IPS-15b (cell line): ENCODE data around the gene POLR1H.
A peak's percentile ranks its signal among the peaks of the same experiment; 100 is the strongest.
"Not testable (repeated sequence)": the region's sequence is repeated elsewhere in the genome, so short reads cannot be mapped to it uniquely, and the experiment has no call there.

ENCODE experiments used
- H3K27me3 ChIP-seq: one replicate; pipeline ENCODE4 v1.6.1; 2013; ENCODE audit warnings: low read length; ENCODE audit not compliant: control insufficient read depth, insufficient read depth
- H3K36me3 ChIP-seq: one replicate; pipeline ENCODE4 v1.6.1; 2013; ENCODE audit warnings: low read length; ENCODE audit not compliant: control insufficient read depth, insufficient read depth
- H3K4me1 ChIP-seq: one replicate; pipeline ENCODE4 v1.6.1; 2013; ENCODE audit warnings: mild to moderate bottlenecking, low read length; ENCODE audit not compliant: control insufficient read depth, insufficient read depth
- H3K4me3 ChIP-seq: one replicate; pipeline ENCODE4 v1.5.1; 2013; ENCODE audit warnings: low read depth, low read length
- H3K9ac ChIP-seq: one replicate; pipeline ENCODE4 v1.6.1; 2013; ENCODE audit warnings: low read depth, mild to moderate bottlenecking, low read length
- H3K9me3 ChIP-seq: one replicate; pipeline ENCODE4 v1.6.1; 2013; ENCODE audit warnings: mild to moderate bottlenecking, low read length; ENCODE audit not compliant: control insufficient read depth, insufficient read depth

The POLR1H gene

DNA sequence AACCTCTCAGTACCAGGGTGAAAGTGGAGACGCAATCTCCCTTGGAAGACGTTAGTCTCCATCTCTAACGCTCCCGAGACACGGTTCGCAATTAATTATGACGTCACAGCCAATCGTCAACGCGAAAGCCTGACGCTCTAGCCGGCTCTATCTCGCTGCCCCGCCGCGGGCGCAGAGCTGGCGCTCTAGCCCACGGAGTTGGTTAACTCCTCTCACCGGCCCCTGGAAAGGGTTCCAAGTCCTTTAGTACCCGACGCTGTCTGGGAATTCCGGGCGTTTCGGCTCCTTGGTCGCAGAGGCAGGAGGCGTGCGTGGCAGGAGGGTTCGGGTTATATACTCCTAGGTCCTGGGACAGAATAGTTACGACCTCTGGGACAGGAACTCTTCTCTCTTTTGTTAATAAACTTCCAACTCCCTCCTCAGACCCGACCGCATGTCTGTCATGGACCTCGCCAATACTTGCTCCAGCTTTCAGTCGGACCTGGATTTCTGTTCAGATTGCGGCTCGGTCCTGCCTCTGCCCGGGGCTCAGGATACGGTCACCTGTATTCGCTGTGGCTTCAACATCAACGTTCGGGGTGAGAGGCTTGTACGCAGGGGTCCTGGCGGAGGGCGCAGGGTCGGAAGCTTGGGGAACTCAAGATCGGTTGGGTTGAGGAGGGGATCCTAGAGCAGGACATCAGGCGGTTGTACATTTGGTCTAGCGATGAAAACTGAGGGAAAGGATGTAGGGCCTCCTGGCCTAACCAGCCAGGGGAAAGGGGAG is at the start of gene POLR1H:
Gene POLR1H, plus strand, starts transcription at position 174 of the 766 bp plus-strand sequence. Its CDS starts 260 bp downstream, at position 434.
- H3K4me1 ChIP-seq: no peaks in the 10 kb centered on the region
- H3K9ac ChIP-seq: peak within 1 kb of the TSS; percentile 91
- H3K4me3 ChIP-seq: peak within 1 kb of the TSS; percentile 96
- no peaks in the 10 kb centered on the region for H3K9me3 ChIP-seq
- H3K36me3 ChIP-seq: no peaks in the 10 kb centered on the region
- H3K27me3 ChIP-seq: no peaks in the 10 kb centered on the region

- Histone ChIP-seq H3K9ac (no peak overlapping the region), H3K4me1 (no peaks in the 10 kb centered on the region), H3K4me3 (no peak overlapping the region), H3K27me3 (peaks cover 22% of the 10 kb centered on the region), H3K36me3 (no peaks in the 10 kb centered on the region), H3K9me3 (no peaks in the 10 kb centered on the region)
Observed at GRCh38 chr6:30013291-30013922, 47.7 kb upstream of the POLR1H start.

- no peaks in the 10 kb centered on the region for H3K36me3 ChIP-seq
- no peak overlapping the region for H3K9ac ChIP-seq
- H3K4me1 ChIP-seq: no peaks in the 10 kb centered on the region
- H3K4me3 ChIP-seq: no peak overlapping the region
- peaks cover 3% of the 10 kb centered on the region for H3K27me3 ChIP-seq
- no peaks in the 10 kb centered on the region for H3K9me3 ChIP-seq
Observed at GRCh38 chr6:30019819-30020218, 41.2 kb upstream of the POLR1H start.

- H3K4me1 ChIP-seq: no peaks in the 10 kb centered on the region
Observed at GRCh38 chr6:30020626-30021025, 40.4 kb upstream of the POLR1H start.

GRCh38 chr6:30022189-30022588 is 38.9 kb upstream of the POLR1H start:
- no peaks in the 10 kb centered on the region for H3K9me3 ChIP-seq
- H3K36me3 ChIP-seq: no peaks in the 10 kb centered on the region
- H3K4me1 ChIP-seq: no peaks in the 10 kb centered on the region
- H3K4me3 ChIP-seq: no peak overlapping the region
- no peak overlapping the region for H3K9ac ChIP-seq
- H3K27me3 ChIP-seq: peaks cover 3% of the 10 kb centered on the region

More at GRCh38 chr6:30020626-30021025, 40.4 kb upstream of the POLR1H start:
- no peak overlapping the region for H3K4me3 ChIP-seq
- H3K9me3 ChIP-seq: no peaks in the 10 kb centered on the region
- H3K9ac ChIP-seq: no peak overlapping the region
- H3K27me3 ChIP-seq: peaks cover 3% of the 10 kb centered on the region
- H3K36me3 ChIP-seq: no peaks in the 10 kb centered on the region

DNA sequence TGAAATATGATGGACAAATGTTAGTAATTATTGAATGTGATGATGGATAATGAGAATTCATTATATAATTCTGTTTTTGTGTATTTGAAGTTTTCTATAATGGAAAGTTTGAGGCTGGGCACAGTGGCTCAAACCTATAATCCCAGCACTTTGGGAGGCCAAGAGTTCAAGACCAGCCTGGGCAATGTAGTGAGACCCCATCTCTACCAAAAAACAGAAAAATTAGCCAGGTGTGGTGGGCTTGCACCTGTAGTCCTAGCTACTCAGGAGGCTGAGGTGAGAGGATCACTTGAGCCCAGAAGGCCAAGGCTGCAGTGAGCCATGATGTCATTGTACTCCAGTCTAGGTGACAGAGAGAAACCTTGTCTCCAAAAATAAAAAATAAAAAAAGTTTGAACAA is 38.4 kb upstream of the POLR1H start:
- not testable (repeated sequence) for H3K4me1 ChIP-seq, H3K9me3 ChIP-seq, H3K9ac ChIP-seq, H3K27me3 ChIP-seq, H3K36me3 ChIP-seq, H3K4me3 ChIP-seq

DNA sequence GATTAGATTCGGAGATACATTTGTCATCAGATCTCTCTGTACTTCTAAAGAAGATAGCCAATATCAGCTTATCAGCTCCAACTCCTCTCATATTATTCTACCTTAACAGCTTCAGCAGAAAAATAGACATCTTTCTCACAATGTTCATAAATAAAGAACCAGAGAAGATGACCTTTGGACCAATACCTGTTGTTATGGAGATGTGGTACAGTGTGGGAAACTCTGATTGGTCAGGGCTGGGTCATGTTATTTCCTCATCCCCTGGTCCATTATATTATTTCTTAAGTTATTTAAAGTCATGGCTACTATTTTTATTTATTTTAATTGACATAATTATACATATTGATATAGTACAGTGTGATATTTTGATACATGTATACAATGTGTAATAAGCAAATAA is 35.9 kb upstream of the POLR1H start:
- no peak overlapping the region for H3K9ac ChIP-seq
- no peaks in the 10 kb centered on the region for H3K9me3 ChIP-seq
- no peak overlapping the region for H3K4me3 ChIP-seq
- no peaks in the 10 kb centered on the region for H3K4me1 ChIP-seq
- H3K36me3 ChIP-seq: no peaks in the 10 kb centered on the region
- no peaks in the 10 kb centered on the region for H3K27me3 ChIP-seq

DNA sequence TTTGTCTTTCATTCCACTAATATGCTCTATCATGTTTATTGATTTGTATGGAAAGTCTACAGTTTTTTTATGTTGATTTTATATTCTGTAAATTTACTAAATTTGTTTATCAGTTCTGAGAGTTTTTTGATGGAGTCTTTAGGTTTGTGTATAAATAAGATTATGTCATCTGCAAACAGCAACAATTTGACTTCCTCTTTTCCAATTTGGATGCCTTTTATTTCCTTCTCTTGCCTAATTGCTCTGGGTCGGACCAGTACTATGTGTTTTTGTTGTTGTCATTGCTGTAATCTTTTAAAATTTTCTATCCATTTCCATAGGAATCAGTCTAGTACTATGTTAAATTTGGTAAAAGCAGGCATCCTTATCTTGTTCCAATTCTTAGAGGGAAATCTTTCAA is 31.5 kb upstream of the POLR1H start:
- Histone ChIP-seq H3K4me3 (no peak overlapping the region), H3K4me1 (no peaks in the 10 kb centered on the region), H3K27me3 (no peaks in the 10 kb centered on the region), H3K9ac (no peak overlapping the region), H3K9me3 (no peaks in the 10 kb centered on the region), H3K36me3 (no peaks in the 10 kb centered on the region)

DNA sequence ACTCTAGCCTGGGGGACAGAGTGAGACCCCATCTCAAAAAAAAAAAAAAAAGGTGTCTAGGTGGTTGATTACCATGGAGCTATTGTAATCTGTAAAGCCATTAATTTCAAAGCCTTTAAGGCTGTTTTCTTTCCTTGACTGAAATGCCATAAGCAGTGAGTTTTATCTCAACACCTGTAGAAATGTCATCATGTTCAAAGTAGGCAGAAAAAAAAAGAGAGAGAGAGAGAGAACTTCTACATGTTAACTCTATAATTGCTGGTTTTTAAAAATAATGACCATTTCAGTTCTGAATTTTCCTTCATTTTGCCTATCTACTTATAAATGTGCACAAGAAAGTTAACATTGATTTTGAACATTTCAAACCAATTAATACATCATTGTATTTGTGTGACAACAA is 29.7 kb upstream of the POLR1H start:
- Histone ChIP-seq H3K27me3 (no peaks in the 10 kb centered on the region), H3K9me3 (no peaks in the 10 kb centered on the region), H3K36me3 (no peaks in the 10 kb centered on the region), H3K4me3 (no peak overlapping the region), H3K4me1 (no peaks in the 10 kb centered on the region), H3K9ac (no peak overlapping the region)

- not testable (repeated sequence) for H3K9me3 ChIP-seq, H3K4me3 ChIP-seq, H3K4me1 ChIP-seq, H3K9ac ChIP-seq, H3K36me3 ChIP-seq, H3K27me3 ChIP-seq
Observed at GRCh38 chr6:30033440-30033839, 27.6 kb upstream of the POLR1H start.

DNA sequence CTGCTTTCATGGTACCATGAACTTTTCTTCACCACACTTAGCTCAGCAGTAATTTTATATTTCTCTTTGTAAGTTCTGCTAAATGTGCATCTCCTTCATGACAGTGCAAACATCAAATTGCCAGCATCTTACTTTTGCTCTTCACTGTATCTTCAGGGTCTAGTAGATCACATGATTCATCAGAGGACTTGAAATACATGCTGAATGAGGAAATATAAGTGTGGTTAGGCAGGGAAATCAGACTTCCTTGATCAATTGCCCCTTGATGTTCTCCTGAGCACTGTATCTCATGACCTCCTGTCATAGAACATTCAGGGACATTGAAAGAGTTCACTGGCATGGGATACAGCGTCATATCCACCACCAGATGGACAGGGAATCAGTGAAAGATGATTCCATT is 25.3 kb upstream of the POLR1H start:
- no peaks in the 10 kb centered on the region for H3K4me1 ChIP-seq
- no peak overlapping the region for H3K9ac ChIP-seq
- no peaks in the 10 kb centered on the region for H3K9me3 ChIP-seq
- H3K27me3 ChIP-seq: no peaks in the 10 kb centered on the region
- no peaks in the 10 kb centered on the region for H3K36me3 ChIP-seq
- no peak overlapping the region for H3K4me3 ChIP-seq

GRCh38 chr6:30037182-30037788 is 23.8 kb upstream of the POLR1H start:
- Histone ChIP-seq H3K36me3 (no peaks in the 10 kb centered on the region), H3K4me1 (no peaks in the 10 kb centered on the region), H3K9me3 (no peaks in the 10 kb centered on the region), H3K27me3 (no peaks in the 10 kb centered on the region), H3K9ac (no peak overlapping the region), H3K4me3 (no peak overlapping the region)
